Measurements from ENCODE around the gene AP2B1. TPM values are rescaled to one million over a fixed set of nuclear protein-coding genes. Genes with fewer than 3 reads are reported as not detected.
"Not testable (repeated sequence)": the region's sequence is repeated elsewhere in the genome, so short reads cannot be mapped to it uniquely, and the experiment has no call there.

The AP2B1 gene
- total RNA-seq, 4 donors from 2014 or later, result 9.7 to 99.4 (median 37.4) TPM

DNA sequence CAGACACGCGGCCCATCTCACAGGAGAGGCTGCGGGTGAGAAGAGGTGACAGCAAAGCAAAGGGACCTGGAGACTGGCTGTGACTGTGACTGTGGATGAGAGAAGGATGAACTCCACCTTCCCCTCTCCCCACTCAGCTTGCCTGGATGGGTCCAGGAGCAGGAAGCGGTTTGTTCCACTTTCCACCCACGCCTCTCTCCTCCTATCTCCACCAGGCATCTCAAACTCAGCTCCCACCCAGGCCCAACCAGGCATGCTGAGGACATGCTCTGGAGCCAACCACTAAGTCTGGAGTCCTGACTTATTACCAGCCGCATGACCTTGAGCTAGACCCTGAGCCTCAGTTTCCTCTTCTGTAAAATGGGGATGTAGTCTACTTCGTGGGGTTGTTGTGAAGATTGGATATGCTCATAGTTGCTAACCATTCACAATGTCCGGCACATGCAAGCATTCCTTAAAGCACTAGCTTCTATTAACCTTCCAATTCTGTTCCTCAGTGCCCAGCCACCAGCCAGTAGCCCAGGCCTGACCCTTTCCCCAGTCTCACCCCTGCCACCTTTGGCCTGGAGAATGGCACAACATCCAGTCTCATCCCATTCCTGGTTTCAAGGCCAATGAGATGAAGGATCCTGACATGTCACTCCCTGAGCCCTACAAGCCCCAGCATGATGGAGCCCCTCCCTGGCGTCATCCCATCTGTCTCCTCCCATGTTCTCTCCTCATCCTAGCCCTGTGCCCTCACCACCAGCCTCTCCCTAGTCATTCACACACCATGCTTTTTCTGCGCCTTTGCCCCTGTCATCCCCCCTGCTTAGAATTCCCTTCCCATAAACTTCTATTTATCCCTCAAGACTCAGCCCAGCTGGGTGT lies 163.6 kb downstream of the AP2B1 start:
- peaks cover 0 to 82% (median 2%) of the 10 kb centered on the region in 4 donors for H3K27me3 ChIP-seq
- intact Hi-C loops (cut with DNase I), result no loop called here
- no peak for TF ChIP-seq POLR2A (IDR thresholded peaks at IDR 0.05)
- TF ChIP-seq, protein P1, sequence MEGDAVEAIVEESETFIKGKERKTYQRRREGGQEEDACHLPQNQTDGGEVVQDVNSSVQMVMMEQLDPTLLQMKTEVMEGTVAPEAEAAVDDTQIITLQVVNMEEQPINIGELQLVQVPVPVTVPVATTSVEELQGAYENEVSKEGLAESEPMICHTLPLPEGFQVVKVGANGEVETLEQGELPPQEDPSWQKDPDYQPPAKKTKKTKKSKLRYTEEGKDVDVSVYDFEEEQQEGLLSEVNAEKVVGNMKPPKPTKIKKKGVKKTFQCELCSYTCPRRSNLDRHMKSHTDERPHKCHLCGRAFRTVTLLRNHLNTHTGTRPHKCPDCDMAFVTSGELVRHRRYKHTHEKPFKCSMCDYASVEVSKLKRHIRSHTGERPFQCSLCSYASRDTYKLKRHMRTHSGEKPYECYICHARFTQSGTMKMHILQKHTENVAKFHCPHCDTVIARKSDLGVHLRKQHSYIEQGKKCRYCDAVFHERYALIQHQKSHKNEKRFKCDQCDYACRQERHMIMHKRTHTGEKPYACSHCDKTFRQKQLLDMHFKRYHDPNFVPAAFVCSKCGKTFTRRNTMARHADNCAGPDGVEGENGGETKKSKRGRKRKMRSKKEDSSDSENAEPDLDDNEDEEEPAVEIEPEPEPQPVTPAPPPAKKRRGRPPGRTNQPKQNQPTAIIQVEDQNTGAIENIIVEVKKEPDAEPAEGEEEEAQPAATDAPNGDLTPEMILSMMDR (IDR thresholded peaks at IDR 0.05), result no peak

DNA sequence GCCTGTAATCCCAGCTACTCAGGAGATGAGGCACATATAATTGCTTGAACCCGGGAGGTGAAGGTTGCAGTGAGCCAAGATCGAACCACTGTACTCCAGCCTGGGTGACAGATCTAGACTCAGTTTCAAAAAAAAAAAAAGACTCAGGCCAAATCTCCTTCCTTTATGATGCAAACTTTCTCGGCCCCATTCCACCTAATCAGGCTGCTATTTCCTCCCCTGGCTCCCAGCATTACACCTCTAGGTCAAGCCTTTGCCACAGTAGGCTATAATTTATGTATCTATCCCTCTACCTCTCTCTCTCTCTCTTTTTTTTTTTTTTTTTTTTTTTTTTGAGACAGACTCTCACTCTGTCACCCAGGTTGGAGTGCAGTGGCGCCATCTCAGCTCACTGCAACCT lies 164.4 kb downstream of the AP2B1 start:
- H3K36me3 ChIP-seq; H3K9me3 ChIP-seq; intact Hi-C loops (cut with DNase I); H3K27ac ChIP-seq; H3K4me3 ChIP-seq; DNase-seq: not testable (repeated sequence)
- H3K4me1 ChIP-seq, result peaks cover 17 to 50% (median 19%) of the 10 kb centered on the region in 3 donors
- WGBS, 2 donors, result 74 to 87% methylated on average over 3 to 4 of the region's 4 CpGs
- H3K27me3 ChIP-seq, result peaks cover 0 to 74% (median 2%) of the 10 kb centered on the region in 4 donors

More for the DNA sequence above, 163.6 kb downstream of the AP2B1 start:
- Histone ChIP-seq H3K4me3 (no peak overlapping the region), H3K9me3 (no peaks in the 10 kb centered on the region), H3K27ac (no peak overlapping the region), H3K36me3 (no peaks in the 10 kb centered on the region), H3K4me1 (peaks cover 17 to 50% (median 19%) of the 10 kb centered on the region in 3 donors)
- WGBS, 2 donors, result 75 to 85% methylated on average over 10 of the region's 10 CpGs
- no peak for DNase-seq

DNA sequence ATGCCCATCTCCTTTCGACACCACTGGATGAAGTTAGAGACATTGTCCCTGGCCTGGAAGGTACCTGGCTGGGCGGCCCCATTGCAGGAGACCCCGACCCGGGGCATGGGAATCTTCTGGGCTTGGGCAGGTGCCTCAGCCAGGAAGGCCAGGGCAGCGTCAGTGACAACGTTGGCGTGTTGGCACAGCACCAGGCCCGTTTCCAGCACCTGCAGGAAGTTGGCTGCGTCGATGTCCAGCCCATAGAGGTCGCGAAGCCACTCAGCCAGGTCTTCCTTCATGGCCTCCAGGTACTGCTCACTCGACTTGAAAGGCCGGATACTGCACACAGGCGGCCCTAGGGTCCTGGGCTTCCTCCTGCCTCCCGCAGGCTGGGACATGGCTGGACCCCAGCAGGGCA lies 165.3 kb downstream of the AP2B1 start:
- Histone ChIP-seq H3K27me3 (peaks cover 0 to 65% (median 2%) of the 10 kb centered on the region in 4 donors), H3K4me3 (no peak overlapping the region), H3K4me1 (peaks cover 13 to 46% (median 16%) of the 10 kb centered on the region in 3 donors), H3K27ac (no peak overlapping the region), H3K9me3 (no peaks in the 10 kb centered on the region), H3K36me3 (no peaks in the 10 kb centered on the region)
- intact Hi-C loops (cut with DNase I), result no loop called here
- WGBS, 2 donors, result 24 to 69% methylated on average over 3 of the region's 16 CpGs
- no peak for DNase-seq
- TF ChIP-seq, protein P1 (IDR thresholded peaks at IDR 0.05), result no peak
- no peak for TF ChIP-seq POLR2A (IDR thresholded peaks at IDR 0.05)

DNA sequence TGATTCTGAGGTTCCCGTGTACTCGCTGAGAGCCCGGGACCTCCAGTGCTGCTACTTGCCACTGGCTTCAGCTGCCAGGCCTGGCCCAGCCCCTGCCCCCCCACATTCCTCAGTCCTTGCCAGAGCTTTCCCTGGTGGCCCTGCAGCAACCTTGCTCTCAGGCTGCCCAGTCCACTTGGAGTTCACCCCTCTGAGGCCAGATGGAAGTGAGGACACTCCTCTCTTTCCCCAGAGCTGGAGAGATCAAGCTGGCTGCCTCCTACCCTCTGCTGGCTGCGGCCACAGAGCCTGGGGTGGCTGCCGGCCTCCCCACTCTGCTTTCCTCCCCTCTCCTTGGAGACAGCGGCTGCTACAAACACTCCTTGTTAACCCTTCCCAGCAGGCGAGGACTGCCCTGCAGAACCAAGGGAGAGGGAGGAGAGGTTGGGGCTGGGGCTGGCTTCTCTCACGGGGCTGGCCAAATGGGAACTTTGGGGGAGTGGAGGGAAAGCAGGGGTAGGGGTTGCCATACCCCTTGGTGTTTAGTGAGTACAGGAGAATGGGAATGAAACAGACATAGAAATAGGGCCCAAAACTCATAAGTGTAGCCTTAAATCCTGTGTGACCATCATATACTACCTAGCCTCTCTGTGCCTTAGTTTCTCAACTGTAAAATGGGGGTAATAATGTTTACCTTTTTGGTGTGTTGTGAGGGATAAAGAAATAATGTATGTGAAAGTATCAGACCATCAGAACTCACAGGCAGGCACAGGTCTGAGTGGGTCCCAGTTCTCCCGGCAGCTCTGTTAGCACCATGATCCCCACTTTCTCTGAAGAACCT lies 166.0 kb downstream of the AP2B1 start, which contains the start of gene GAS2L2:
GAS2L2 (minus strand) TSS at position 295 of the 820 bp plus-strand sequence. CDS start 389 bp downstream, outside the sequence.
- WGBS, 2 donors, result 41 to 57% methylated on average over 4 to 5 of the region's 9 CpGs
- intact Hi-C loops (cut with DNase I), result no loop called here
- Histone ChIP-seq H3K36me3 (no peaks in the 10 kb centered on the region), H3K27ac (no peak within 1 kb of the TSS), H3K27me3 (peaks cover 0 to 58% (median 2%) of the 10 kb centered on the region in 4 donors), H3K4me1 (peaks cover 8 to 39% (median 12%) of the 10 kb centered on the region in 3 donors), H3K4me3 (no peak within 1 kb of the TSS), H3K9me3 (no peaks in the 10 kb centered on the region)
- DNase-seq, result no peak
- TF ChIP-seq, protein P1 (IDR thresholded peaks at IDR 0.05), result no peak
- TF ChIP-seq POLR2A (IDR thresholded peaks at IDR 0.05), result no peak

DNA sequence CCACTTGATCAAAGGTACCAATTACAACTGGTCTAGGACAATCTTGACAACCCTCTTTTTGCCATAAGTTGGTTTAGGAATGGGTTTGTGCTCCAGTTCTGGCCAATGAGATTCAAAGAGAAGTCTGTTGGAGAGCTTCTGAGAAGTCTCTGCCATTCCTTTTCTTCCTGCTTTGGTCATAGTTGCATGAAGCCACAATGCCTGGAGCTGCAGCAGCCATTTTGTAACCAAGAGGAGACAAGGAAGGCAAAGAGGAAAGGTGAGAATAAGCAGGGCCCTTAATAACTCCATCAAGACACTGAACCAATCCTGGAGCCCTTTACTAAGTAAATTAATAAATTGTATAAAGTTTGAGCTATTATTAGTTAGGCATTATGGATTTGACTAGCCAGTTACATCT lies 170.1 kb downstream of the AP2B1 start:
- H3K27ac ChIP-seq, result no peak overlapping the region
- no peak for DNase-seq
- no peaks in the 10 kb centered on the region for H3K36me3 ChIP-seq
- no peak overlapping the region for H3K4me3 ChIP-seq
- H3K27me3 ChIP-seq, result peaks cover 0 to 18% (median 0%) of the 10 kb centered on the region in 4 donors
- intact Hi-C loops (cut with DNase I), result no loop called here
- no peak for TF ChIP-seq POLR2A (IDR thresholded peaks at IDR 0.05)
- TF ChIP-seq, protein P1 (IDR thresholded peaks at IDR 0.05), result no peak
- peaks cover 0 to 10% (median 8%) of the 10 kb centered on the region in 3 donors for H3K4me1 ChIP-seq
- H3K9me3 ChIP-seq, result no peaks in the 10 kb centered on the region

Data from esophagus squamous epithelium (tissue), 5 donors.